ENCODE data around the gene SCFD1.
"Not testable (repeated sequence)": the region's sequence is repeated elsewhere in the genome, so short reads cannot be mapped to it uniquely, and the experiment has no call there.

The SCFD1 gene

GRCh38 chr14:30614155-30614554, 8.0 kb upstream of the SCFD1 start:
- no peak for DNase-seq

GRCh38 chr14:30620178-30620577, 1.9 kb upstream of the SCFD1 start:
- DNase-seq, result no peak

DNA sequence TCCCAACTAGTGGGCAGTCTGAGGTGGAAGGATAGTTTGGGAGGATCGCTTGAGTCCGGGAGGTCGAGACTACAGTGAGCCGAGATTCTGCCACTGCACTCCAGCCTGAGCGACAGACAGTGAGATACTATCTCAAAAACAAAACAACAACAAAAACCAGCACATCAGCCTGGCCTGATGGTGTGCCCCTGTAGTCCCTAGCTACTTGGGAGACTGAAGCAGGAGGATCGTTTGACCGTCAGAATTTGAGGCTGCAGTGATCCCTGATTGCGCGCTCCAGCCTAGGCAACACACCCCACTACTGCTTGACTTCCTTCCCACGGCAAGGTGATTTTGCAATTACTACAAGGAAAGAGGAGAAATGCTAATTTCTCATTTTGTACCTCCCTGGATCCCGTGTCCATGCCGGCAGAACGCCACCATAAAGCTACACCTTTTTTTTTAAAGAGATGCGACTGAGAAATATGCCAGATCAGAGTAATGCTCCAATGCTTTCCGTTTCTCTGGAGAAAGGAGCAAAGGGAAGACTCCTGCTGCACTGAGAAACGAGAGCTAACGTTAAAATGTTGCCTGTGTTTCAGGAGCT, 672 bp upstream of the SCFD1 start:
- DNase-seq, result peak; percentile 19

GRCh38 chr14:30623412-30624131, 1.5 kb downstream of the SCFD1 start:
- DNase-seq, result no peak

DNA sequence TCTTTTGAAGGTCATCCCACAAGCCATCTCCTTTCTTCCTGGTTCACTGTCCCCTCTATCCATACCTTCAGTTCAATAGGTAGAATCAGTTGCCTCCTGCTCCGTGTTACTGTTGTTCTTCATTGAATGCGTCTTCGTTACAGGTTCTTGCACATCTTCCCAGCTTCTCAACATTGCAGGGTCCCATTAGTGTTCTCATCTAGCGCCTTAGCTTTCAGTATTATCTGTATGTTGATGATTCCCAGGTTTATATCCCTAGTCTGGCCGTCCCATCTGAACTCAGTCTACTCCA, 2.0 kb downstream of the SCFD1 start:
- DNase-seq, result no peak

GRCh38 chr14:30625533-30625932, 3.4 kb downstream of the SCFD1 start:
- DNase-seq, result no peak

DNA sequence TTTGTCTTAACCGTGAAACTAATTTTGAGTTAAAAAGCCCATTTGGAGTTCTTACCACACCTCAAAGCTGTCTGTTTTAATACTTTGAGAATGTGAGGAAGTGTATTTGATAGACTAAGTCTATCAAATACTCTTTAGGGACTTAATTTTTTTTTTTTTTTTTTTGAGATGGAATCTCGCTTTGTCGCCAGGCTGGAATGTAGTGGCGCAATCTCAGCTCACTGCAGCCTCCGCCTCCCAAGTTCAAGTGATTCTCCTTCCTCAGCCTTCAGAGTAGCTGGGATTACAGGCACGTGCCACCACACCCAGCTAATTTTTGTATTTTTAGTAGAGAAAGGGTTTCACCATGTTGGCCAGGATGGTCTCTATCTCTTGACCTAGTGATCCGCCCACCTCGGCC, 7.3 kb downstream of the SCFD1 start:
- not testable (repeated sequence) for DNase-seq

DNA sequence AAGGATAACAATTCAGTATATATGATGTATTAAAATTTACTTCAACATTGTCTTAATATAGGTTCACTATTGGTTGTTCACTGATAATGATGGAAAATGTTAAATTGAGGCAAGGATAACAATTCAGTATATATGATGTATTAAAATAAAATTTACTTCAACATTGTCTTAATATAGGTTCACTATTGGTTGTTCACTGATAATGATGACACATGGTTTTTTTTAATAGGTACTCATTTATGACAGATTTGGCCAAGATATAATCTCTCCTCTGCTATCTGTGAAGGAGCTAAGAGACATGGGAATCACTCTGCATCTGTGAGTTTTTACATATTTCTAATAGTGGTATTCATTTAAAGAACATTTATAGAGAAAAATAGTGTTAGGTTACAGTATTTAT, 8.1 kb downstream of the SCFD1 start:
- DNase-seq, result no peak

DNA sequence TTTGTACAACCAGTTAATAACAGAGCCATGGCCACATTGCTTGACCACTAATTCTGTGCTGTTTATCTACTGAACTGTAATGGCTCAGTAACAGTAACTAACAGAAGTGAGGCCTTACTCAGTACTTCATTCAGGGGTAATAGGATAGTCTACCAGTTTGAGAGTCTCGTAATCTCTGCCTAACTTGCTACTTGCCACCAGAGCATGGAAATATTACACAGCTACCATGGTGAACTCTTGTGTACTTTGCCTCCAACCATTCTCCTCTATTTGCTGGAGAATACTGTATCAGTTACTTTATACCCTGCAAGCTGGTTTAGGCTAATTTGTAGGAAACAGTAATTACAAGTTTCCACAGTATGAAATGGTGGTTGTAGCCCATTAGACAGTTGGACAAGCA, 10.6 kb downstream of the SCFD1 start:
- no peak for DNase-seq

GRCh38 chr14:30638926-30639325, 16.8 kb downstream of the SCFD1 start:
- DNase-seq, result no peak

GRCh38 chr14:30641207-30641606, 19.1 kb downstream of the SCFD1 start:
- no peak for DNase-seq

GRCh38 chr14:30644462-30644861, 22.3 kb downstream of the SCFD1 start:
- not testable (repeated sequence) for DNase-seq

- no peak for DNase-seq
These were observed 23.5 kb downstream of the SCFD1 start for GRCh38 chr14:30645600-30645999.

GRCh38 chr14:30648471-30648870, 26.4 kb downstream of the SCFD1 start:
- no peak for DNase-seq

- DNase-seq, result no peak
These were observed 29.8 kb downstream of the SCFD1 start for GRCh38 chr14:30651937-30652336.

GRCh38 chr14:30655124-30655523, 33.0 kb downstream of the SCFD1 start:
- DNase-seq, result no peak

DNA sequence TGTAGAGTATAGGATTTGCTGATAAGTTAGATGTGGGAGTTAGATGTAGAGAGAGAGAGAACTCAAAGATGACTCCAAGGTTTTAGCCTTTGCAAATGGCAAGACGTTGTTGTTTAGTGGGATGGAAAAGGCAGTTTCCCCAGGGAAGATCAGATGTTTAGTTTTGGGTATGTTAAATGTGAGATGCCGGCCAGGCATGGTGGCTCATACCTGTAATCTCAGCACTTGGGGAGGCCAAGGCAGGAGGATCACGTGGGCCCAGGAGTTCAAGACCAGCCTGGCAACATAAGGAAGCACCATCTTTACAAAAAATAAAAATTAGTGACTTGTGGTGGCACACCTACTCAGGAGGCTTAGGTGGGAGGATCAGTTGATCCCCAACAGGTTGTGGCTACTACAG, 33.5 kb downstream of the SCFD1 start:
- no peak for DNase-seq

DNA sequence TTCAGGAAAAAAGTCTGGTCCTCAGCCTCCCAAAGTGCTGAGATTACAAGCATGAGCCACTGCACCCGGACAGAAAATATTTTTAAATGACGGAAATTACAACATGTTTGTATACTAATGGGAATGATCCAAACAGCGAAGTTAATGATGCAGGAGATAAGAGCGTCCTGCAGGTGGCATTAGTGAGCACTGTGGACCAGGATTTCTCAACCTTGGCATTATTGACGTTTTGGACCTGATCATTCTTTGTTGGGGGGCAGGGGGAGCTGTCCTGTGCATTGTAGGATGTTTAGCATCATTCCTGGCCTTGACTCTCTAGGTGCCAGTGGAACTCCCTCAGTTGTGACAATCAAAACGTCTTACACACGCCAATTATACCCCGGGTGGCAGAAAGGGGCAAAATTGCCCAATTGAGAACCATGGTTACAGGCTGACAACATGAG, 34.1 kb downstream of the SCFD1 start:
- peak; percentile 45 for DNase-seq

DNA sequence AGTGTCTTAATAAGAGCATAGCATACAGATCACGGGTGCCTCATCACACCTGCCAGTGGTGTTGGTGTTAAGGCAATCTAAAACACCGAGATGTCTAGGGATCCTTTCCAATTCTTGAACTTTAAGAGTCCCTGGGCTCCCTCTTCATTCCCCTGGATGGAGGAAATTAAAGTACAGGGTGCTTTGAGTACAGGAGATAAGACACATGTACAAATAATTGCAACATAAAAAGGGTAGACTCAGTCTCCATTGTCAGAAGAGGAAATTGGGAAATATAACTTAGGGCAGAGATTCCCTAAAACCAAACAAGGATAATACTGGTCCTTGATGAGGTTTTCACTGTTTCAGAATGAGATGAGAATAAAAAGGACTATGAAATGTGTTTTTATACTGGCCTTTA, 34.9 kb downstream of the SCFD1 start:
- DNase-seq, result no peak

GRCh38 chr14:30657606-30658163, 35.6 kb downstream of the SCFD1 start:
- DNase-seq, result peak; percentile 17

GRCh38 chr14:30658645-30659044, 36.5 kb downstream of the SCFD1 start:
- no peak for DNase-seq

- DNase-seq, result no peak
These were observed 47.5 kb downstream of the SCFD1 start for GRCh38 chr14:30669594-30669993.

DNA sequence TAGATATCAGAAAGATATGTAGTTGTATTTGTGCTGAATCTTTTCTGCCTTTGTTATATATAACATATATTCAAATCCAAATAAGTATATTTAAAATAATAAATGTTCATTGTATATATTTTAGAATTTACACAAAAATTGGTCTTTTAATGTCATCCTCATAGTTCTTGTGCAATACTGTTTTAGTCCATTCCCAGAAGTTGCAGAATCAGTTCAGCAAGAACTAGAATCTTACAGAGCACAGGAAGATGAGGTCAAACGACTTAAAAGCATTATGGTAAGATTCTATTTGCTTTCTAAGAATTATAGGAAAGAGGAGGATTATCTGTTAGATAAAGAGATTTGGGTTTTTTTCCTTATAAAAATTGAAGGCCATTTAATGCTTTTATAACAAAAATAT, 51.0 kb downstream of the SCFD1 start:
- DNase-seq, result no peak

- no peak for DNase-seq
These were observed 56.9 kb downstream of the SCFD1 start for GRCh38 chr14:30678926-30679431.

DNA sequence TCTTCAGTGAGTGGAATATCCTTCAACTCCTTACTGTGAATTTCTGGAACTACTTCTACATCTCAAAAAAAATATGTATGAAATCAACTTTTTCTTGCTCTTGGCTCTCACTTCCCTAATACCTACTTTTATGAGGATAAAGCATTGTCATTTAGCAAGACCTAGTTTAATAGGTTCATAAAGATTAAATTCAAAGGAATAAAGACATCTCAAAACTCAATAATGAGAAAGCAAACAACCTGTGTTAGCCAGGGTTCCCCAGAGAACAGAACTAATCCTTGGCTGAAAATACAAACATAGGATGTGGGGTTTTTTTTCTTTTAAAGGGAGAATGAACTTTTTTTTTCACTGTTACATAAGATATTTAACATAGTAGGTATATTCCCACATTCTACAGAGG, 57.9 kb downstream of the SCFD1 start:
- DNase-seq, result no peak

Data from CD4-positive, alpha-beta T cell treated with Interleukin-21 for 1 hour (primary cell).